Omental fat pad (tissue), 4 donors: Measurements from ENCODE around the gene NRCAM. TPM values are rescaled to one million over a fixed set of nuclear protein-coding genes. Genes with fewer than 3 reads are reported as not detected.
"Not testable (repeated sequence)": the region's sequence is repeated elsewhere in the genome, so short reads cannot be mapped to it uniquely, and the experiment has no call there.

Experiments
- ATAC-seq: fragments of 150-250 bp; one replicate; pipeline ENCODE4 v1.9.1; 2016; ENCODE audit warnings: mild to moderate bottlenecking, moderate library complexity; ENCODE audit not compliant: low FRiP score
- DNase-seq: peaks from one replicate; pipeline ENCODE4 v3.0.0-alpha.2; 2019; ENCODE audit warnings: low spot score
- CTCF ChIP-seq, 3 donors: fragments of 450-650 bp; IDR thresholded peaks; one replicate each; pipeline ENCODE4 v1.5.1; 2016 to 2017; ENCODE audit warnings: antibody characterized with exemption in 3 of 3, mild to moderate bottlenecking in 3 of 3, moderate library complexity in 2 of 3
- total RNA-seq, 4 donors: library from RNA; depleted of rRNA; stranded (reverse); fragments of >200 nt; gene quantifications; one replicate each; pipeline ENCODE4 v1.1.0, GENCODE V29; 2016

Gene NRCAM
- total RNA-seq, 4 donors from 2014 or later: 1.9 to 6.5 (median 4.6) TPM

GRCh38 chr7:108402865-108403264 lies 53.4 kb downstream of the NRCAM start:
- ATAC-seq: no peak
- TF ChIP-seq CTCF (IDR thresholded peaks at IDR 0.05): no peak
- no peak for DNase-seq

DNA sequence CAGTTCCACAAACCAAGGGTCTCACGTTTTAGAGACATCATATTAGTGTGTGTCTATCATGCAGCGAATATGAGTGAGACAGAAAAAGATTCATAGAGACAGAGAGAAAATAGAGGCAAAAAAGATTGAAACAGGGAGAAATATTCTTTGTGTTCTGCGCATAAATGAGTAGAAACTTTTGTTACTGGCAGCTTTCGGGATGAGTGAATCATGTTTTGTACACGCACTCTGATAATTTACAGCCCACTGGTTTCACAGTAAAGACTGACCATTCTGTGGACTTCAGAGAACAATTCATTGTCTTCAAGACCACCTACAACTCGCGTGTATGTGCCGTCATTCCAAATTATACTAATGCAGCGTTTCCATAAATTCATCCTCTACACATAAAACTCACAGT lies 60.2 kb downstream of the NRCAM start:
- ATAC-seq (no peak), DNase-seq (no peak)
- TF ChIP-seq CTCF (IDR thresholded peaks at IDR 0.05): no peak

- DNase-seq (no peak), ATAC-seq (no peak)
- TF ChIP-seq CTCF (IDR thresholded peaks at IDR 0.05): no peak
Observed at GRCh38 chr7:108395426-108395825, 60.8 kb downstream of the NRCAM start.

GRCh38 chr7:108393097-108393496 lies 63.1 kb downstream of the NRCAM start:
- DNase-seq, ATAC-seq: not testable (repeated sequence)

DNA sequence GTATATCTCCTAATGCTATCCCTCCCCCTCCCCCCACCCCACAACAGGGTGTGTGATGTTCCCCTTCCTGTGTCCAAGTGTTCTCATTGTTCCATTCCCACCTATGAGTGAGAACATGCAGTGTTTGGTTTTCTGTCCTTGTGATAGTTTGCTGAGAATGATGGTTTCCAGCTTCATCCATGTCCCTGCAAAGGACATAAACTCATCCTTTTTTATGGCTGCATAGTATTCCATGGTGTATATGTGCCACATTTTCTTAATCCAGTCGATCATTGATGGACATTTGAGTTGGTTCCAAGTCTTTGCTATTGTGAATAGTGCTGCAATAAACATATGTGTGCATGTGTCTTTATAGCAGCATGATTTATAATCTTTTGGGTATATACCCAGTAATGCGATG lies 68.5 kb downstream of the NRCAM start:
- DNase-seq, ATAC-seq: not testable (repeated sequence)

- DNase-seq (no peak), ATAC-seq (no peak)
- TF ChIP-seq CTCF (IDR thresholded peaks at IDR 0.05): no peak
Observed at GRCh38 chr7:108385834-108386422, 70.3 kb downstream of the NRCAM start.

DNA sequence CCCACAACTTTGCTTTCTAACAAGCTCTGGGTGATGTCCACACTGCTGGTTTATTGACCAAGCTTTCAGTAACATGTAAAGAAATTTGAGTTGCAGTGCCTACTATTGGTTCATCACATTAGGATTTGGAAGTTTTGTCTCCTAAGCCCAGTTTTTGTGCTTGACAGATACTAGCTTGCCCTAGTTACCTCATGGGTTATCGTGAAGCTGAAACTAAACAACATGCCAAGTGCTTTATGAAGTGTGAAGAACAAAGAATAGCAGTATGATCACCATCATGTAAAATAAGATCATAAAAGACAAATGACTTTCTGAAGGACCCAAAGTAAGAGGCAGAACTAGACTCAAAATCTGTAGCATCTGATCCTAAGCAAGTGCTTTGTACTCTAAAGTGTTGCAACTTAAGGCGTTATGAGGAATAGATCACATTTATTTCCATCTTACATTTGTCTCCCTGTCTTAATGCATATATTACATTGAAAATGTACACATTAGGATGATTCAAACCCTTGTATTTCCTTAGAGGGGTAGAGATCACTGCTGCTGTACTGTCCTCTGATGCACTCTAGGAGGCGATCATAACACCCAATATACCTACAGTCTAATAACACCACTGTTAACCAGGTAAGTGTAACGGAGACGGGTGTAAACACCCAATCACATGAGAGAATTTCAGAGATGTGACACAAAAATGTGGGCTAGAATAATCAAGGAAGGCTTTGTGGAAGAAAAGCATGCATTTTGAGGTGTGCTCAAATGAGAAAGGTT lies 71.3 kb downstream of the NRCAM start:
- DNase-seq (no peak), ATAC-seq (no peak)

More for the DNA sequence above, 71.3 kb downstream of the NRCAM start:
- no peak for TF ChIP-seq CTCF (IDR thresholded peaks at IDR 0.05)
